A549 (cell line): ENCODE results near the gene IL17REL.

Source experiments
- CTCF ChIP-seq: fragments of >200 bp; sonication (Bioruptor Twin); formaldehyde crosslinking; IDR thresholded peaks from 3 replicates; pipeline ENCODE4 v1.5.1; 2016
- GATA3 ChIP-seq: IDR thresholded peaks from 2 replicates; pipeline ENCODE4 v1.6.1; 2012; ENCODE audit warnings: borderline replicate concordance
- HDAC2 ChIP-seq: fragments of 200-600 bp; sonication (generic); IDR thresholded peaks from 2 replicates; pipeline ENCODE4 v1.6.1; 2016
- JUNB ChIP-seq: fragments of >200 bp; sonication (Bioruptor Twin); formaldehyde crosslinking; IDR thresholded peaks from 2 replicates; pipeline ENCODE4 v1.6.1; 2016
- KDM5A ChIP-seq: fragments of 200-600 bp; sonication (generic); IDR thresholded peaks from 2 replicates; pipeline ENCODE4 v1.6.1; 2016; ENCODE audit warnings: antibody characterized with exemption, mild to moderate bottlenecking
- NPAS2 ChIP-seq: fragments of 250-450 bp; sonication (Bioruptor Pico); IDR thresholded peaks from 2 replicates; pipeline ENCODE4 v1.8.0; 2022; ENCODE audit warnings: mild to moderate bottlenecking, moderate library complexity, borderline replicate concordance
- PBX3 ChIP-seq: IDR thresholded peaks from 2 replicates; pipeline ENCODE4 v1.6.1; 2012
- RARB ChIP-seq: fragments of 250-450 bp; sonication (Bioruptor Pico); IDR thresholded peaks from 2 replicates; pipeline ENCODE4 v1.8.0; 2021; ENCODE audit warnings: mild to moderate bottlenecking, moderate library complexity
- REST ChIP-seq: fragments of 200-600 bp; sonication (generic); IDR thresholded peaks from 2 replicates; pipeline ENCODE4 v1.6.1; 2016; ENCODE audit warnings: antibody characterized with exemption, mild to moderate bottlenecking, moderate library complexity
- TF ChIP-seq, protein P1 (sequence below): fragments of >200 bp; sonication (Bioruptor Twin); formaldehyde crosslinking; IDR thresholded peaks from 3 replicates; pipeline ENCODE4 v1.6.1; 2016
- TF ChIP-seq, protein P2 (sequence below): IDR thresholded peaks from 2 replicates; pipeline ENCODE4 v1.6.1; 2012

DNA sequence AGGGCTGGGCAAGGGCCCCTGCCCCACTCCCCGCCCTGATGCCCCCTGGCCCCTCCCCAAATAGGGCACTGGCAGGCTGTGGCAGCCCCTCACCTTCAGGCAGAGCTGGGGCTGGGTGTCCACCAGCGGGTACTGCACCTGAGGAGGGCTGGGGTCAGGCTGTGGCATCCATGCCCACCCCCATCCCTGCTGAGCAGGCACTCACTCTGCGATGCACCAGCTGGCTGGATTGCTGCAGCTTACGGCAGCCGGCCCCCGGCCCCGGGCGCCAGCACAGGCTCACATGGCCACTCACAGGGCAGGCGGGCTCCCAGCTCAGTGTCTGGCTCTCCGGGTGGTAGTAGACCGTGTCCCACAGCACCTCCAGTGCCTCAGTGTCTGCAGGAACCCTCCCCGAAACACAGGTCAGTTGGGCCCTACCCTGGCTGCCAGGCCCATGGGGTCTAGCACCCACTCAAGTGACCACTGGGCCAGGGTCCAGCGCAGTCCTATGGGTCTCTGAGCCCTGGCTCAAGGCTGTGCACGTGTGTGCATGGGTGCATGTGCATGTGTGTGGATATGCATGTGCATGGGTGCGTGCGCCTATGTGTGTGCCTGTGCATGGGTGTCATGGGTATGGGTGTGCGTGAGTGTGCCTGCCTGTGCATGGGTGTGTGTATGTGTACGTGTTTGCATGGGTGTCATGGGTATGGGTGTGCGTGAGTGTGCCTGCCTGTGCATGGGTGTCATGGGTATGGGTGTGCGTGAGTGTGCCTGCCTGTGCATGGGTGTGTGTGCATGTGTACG, 14.4 kb downstream of the IL17REL start:
- TF ChIP-seq CTCF: no peak
- TF ChIP-seq, protein P1, sequence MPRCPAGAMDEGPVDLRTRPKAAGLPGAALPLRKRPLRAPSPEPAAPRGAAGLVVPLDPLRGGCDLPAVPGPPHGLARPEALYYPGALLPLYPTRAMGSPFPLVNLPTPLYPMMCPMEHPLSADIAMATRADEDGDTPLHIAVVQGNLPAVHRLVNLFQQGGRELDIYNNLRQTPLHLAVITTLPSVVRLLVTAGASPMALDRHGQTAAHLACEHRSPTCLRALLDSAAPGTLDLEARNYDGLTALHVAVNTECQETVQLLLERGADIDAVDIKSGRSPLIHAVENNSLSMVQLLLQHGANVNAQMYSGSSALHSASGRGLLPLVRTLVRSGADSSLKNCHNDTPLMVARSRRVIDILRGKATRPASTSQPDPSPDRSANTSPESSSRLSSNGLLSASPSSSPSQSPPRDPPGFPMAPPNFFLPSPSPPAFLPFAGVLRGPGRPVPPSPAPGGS: no peak
- no peak for TF ChIP-seq KDM5A
- TF ChIP-seq NPAS2: no peak
- TF ChIP-seq PBX3: no peak
- TF ChIP-seq, protein P2, sequence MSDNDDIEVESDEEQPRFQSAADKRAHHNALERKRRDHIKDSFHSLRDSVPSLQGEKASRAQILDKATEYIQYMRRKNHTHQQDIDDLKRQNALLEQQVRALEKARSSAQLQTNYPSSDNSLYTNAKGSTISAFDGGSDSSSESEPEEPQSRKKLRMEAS: no peak
- TF ChIP-seq REST: no peak
- TF ChIP-seq RARB (CRISPR knock-in tag): no peak
- TF ChIP-seq JUNB: no peak
- no peak for TF ChIP-seq HDAC2
- TF ChIP-seq GATA3: no peak
